SU-DHL-6 (cell line): ENCODE data around the gene CDV3.

Experiments used
- EZH2phosphoT487 ChIP-seq: fragments of 200-600 bp; sonication (generic), shearing (Covaris generic); conservative IDR thresholded peaks from 2 replicates; pipeline ENCODE4 v1.6.1; 2018; ENCODE audit warnings: mild to moderate bottlenecking, antibody characterized with exemption, low read length, moderate library complexity, mixed read lengths
- TF ChIP-seq, protein P1 (sequence below): fragments of 200-600 bp; sonication (generic); IDR thresholded peaks from one replicate; pipeline ENCODE4 v1.5.1; 2017; ENCODE audit warnings: antibody characterized with exemption, mild to moderate bottlenecking, low read length, moderate library complexity; ENCODE audit not compliant: insufficient read depth, poor library complexity, severe bottlenecking

DNA sequence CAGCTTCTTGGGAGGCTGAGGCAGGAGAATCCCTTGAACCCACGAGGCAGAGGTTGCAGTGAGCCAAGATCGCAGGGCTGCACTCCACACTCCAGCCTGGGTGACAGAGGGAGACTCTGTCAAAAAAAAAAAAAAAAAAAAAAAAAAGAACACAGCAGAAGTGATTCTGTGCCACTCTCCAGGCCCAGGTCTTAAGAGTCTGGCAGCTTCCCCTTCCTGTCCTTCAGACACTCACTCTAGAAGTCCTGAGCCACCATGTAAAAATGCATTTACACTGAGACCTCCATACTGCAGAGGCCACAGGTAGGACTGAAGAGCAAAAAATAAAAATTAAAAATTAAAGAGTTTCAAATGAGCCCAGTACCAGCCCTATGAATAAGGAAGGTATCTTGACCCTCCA is 11.8 kb upstream of the CDV3 start:
- TF ChIP-seq, protein P1, sequence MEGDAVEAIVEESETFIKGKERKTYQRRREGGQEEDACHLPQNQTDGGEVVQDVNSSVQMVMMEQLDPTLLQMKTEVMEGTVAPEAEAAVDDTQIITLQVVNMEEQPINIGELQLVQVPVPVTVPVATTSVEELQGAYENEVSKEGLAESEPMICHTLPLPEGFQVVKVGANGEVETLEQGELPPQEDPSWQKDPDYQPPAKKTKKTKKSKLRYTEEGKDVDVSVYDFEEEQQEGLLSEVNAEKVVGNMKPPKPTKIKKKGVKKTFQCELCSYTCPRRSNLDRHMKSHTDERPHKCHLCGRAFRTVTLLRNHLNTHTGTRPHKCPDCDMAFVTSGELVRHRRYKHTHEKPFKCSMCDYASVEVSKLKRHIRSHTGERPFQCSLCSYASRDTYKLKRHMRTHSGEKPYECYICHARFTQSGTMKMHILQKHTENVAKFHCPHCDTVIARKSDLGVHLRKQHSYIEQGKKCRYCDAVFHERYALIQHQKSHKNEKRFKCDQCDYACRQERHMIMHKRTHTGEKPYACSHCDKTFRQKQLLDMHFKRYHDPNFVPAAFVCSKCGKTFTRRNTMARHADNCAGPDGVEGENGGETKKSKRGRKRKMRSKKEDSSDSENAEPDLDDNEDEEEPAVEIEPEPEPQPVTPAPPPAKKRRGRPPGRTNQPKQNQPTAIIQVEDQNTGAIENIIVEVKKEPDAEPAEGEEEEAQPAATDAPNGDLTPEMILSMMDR: no peak
- no peak for TF ChIP-seq EZH2phosphoT487
